SK-N-SH (cell line): ENCODE data around the gene AGAP1. TPM values are rescaled to one million over a fixed set of nuclear protein-coding genes. Genes with fewer than 3 reads are reported as not detected.

Experiments
- CTCF ChIA-PET: fragments of 300-600, 350-600 bp; formaldehyde crosslinking; extraction: SDS; loops from one replicate; lab custom pipeline; 2021; lab: Yijun Ruan, JAX
- POLR2A ChIA-PET: fragments of 350-600 bp; sonication (Branson Sonifier 250); formaldehyde crosslinking; extraction: SDS; loops from one replicate; lab custom pipeline; 2020; ENCODE audit warnings: antibody characterized with exemption, inconsistent platforms; lab: Yijun Ruan, JAX
- DNase-seq: peaks from one replicate; pipeline ENCODE4 v3.0.0; 2012
- H2AFZ ChIP-seq: fragments of 200-600 bp; sonication (generic); 2 replicates; pipeline ENCODE4 v1.8.1; 2016; ENCODE audit warnings: antibody characterized with exemption, mild to moderate bottlenecking, low read depth
- H3F3A ChIP-seq: fragments of 200-600 bp; sonication (generic); replicated peaks from 2 replicates; pipeline ENCODE3; 2016; ENCODE audit warnings: antibody characterized with exemption, mild to moderate bottlenecking; ENCODE audit not compliant: insufficient read depth
- H3K27ac ChIP-seq, 2 experiments: fragments of 200-500 bp in 1 of 2; fragments of 200-600 bp in 1 of 2; sonication (Bioruptor generic) in 1 of 2; sonication (generic), shearing (Covaris generic) in 1 of 2; 2 replicates each; pipeline versions ENCODE4 v1.5.1 to v1.6.1; 2014 to 2016; ENCODE audit warnings: low read depth in 2 of 2, inconsistent platforms in 1 of 2, low read length in 1 of 2, mild to moderate bottlenecking in 1 of 2, mixed read lengths in 1 of 2
- H3K27me3 ChIP-seq: fragments of 200-600 bp; sonication (generic), shearing (Covaris generic); 2 replicates; pipeline ENCODE4 v1.6.1; 2016; ENCODE audit warnings: mixed run types; ENCODE audit not compliant: insufficient read depth
- H3K36me3 ChIP-seq, 2 experiments: fragments of 200-500 bp in 1 of 2; fragments of 200-600 bp in 1 of 2; sonication (Bioruptor generic) in 1 of 2; sonication (generic) in 1 of 2; replicated peaks in 1 of 2; 2 replicates each; pipeline versions ENCODE3 to v1.5.1; 2014 to 2016; ENCODE audit warnings: low read length in 1 of 2, mild to moderate bottlenecking in 1 of 2; ENCODE audit not compliant: insufficient read depth in 2 of 2, control insufficient read depth in 1 of 2
- H3K4me1 ChIP-seq, 2 experiments: fragments of 200-500 bp in 1 of 2; fragments of 200-600 bp in 1 of 2; sonication (Bioruptor generic) in 1 of 2; sonication (generic), shearing (Covaris generic) in 1 of 2; 2 replicates each; pipeline versions ENCODE4 v1.5.1 to v1.6.1; 2014 to 2016; ENCODE audit warnings: low read depth in 1 of 2, low read length in 1 of 2, mixed run types in 1 of 2; ENCODE audit not compliant: insufficient read depth in 2 of 2, control insufficient read depth in 1 of 2
- H3K4me2 ChIP-seq: fragments of 200-600 bp; sonication (generic), shearing (Covaris generic); 2 replicates; pipeline ENCODE4 v1.6.1; 2017; ENCODE audit warnings: mixed run types
- H3K4me3 ChIP-seq, 2 experiments: fragments of 200-500 bp in 1 of 2; fragments of 200-600 bp in 1 of 2; sonication (Bioruptor generic) in 1 of 2; sonication (generic), shearing (Covaris generic) in 1 of 2; 2 replicates each; pipeline versions ENCODE4 v1.5.1 to v1.8.1; 2014 to 2016; ENCODE audit warnings: low read depth in 2 of 2, inconsistent platforms in 1 of 2, low read length in 1 of 2, mild to moderate bottlenecking in 1 of 2, mixed read lengths in 1 of 2, moderate library complexity in 1 of 2
- H3K79me2 ChIP-seq: fragments of 200-600 bp; sonication (generic); 2 replicates; pipeline ENCODE4 v1.8.1; 2017; ENCODE audit warnings: mild to moderate bottlenecking; ENCODE audit not compliant: insufficient read depth
- H3K9ac ChIP-seq: fragments of 200-600 bp; sonication (generic); 2 replicates; pipeline ENCODE4 v1.6.1; 2017; ENCODE audit warnings: mixed run types
- H3K9me2 ChIP-seq: fragments of 200-600 bp; sonication (generic); 2 replicates; pipeline ENCODE4 v1.6.1; 2017; ENCODE audit warnings: mixed run types
- H3K9me3 ChIP-seq: fragments of 200-600 bp; sonication (generic); 2 replicates; pipeline ENCODE4 v1.6.1; 2017; ENCODE audit warnings: mixed run types, mild to moderate bottlenecking, moderate library complexity
- H4K20me1 ChIP-seq: fragments of 200-600 bp; sonication (generic); 2 replicates; pipeline ENCODE4 v1.6.1; 2017; ENCODE audit warnings: mild to moderate bottlenecking, mixed run types; ENCODE audit not compliant: insufficient read depth
- CTCF ChIP-seq: fragments of 200-600 bp; sonication (generic); IDR thresholded peaks from 2 replicates; pipeline ENCODE4 v1.6.1; 2017; ENCODE audit warnings: antibody characterized with exemption, mild to moderate bottlenecking, moderate library complexity
- ELF1 ChIP-seq: IDR thresholded peaks from 2 replicates; pipeline ENCODE4 v1.4.0; 2012
- EP300 ChIP-seq, 2 experiments: IDR thresholded peaks; 2 replicates each; pipeline versions ENCODE4 v1.4.0 to v1.6.1; 2012; ENCODE audit warnings: borderline replicate concordance in 1 of 2, low read depth in 1 of 2, low read length in 1 of 2
- FOXM1 ChIP-seq: IDR thresholded peaks from 2 replicates; pipeline ENCODE4 v1.4.0; 2012; ENCODE audit warnings: low read depth, mild to moderate bottlenecking
- GABPA ChIP-seq: IDR thresholded peaks from 2 replicates; pipeline ENCODE4 v1.4.0; 2012; ENCODE audit warnings: low read depth, mild to moderate bottlenecking
- JUND ChIP-seq: IDR thresholded peaks from 2 replicates; pipeline ENCODE4 v1.4.0; 2012
- MAX ChIP-seq: IDR thresholded peaks from 2 replicates; pipeline ENCODE4 v1.4.0; 2012; ENCODE audit warnings: low read depth
- NFIC ChIP-seq: IDR thresholded peaks from 2 replicates; pipeline ENCODE4 v1.4.0; 2012; ENCODE audit warnings: borderline replicate concordance
- NRF1 ChIP-seq: IDR thresholded peaks from 2 replicates; pipeline ENCODE4 v1.6.1; 2012; ENCODE audit warnings: low read depth, mild to moderate bottlenecking, low read length
- RAD21 ChIP-seq: IDR thresholded peaks from 2 replicates; pipeline ENCODE4 v1.6.1; 2012; ENCODE audit warnings: mild to moderate bottlenecking, low read length
- RFX5 ChIP-seq: IDR thresholded peaks from 2 replicates; pipeline ENCODE4 v1.6.1; 2012; ENCODE audit warnings: mild to moderate bottlenecking, improper control_type of control experiment, low read length
- RXRA ChIP-seq: IDR thresholded peaks from 2 replicates; pipeline ENCODE4 v1.4.0; 2012; ENCODE audit warnings: low read depth, mild to moderate bottlenecking, borderline replicate concordance
- TAF1 ChIP-seq: IDR thresholded peaks from 2 replicates; pipeline ENCODE4 v1.6.1; 2012; ENCODE audit warnings: low read depth, mild to moderate bottlenecking, low read length, moderate library complexity, borderline replicate concordance
- USF1 ChIP-seq: IDR thresholded peaks from 2 replicates; pipeline ENCODE4 v1.4.0; 2012; ENCODE audit warnings: low read depth, borderline replicate concordance
- USF2 ChIP-seq: fragments of 150-350 bp; IDR thresholded peaks from 2 replicates; pipeline ENCODE4 v1.6.1; 2017; ENCODE audit warnings: antibody characterized with exemption, low read length, low read depth, borderline replicate concordance
- ZBTB33 ChIP-seq: IDR thresholded peaks from 2 replicates; pipeline ENCODE4 v1.4.0; 2012; ENCODE audit warnings: low read depth, borderline replicate concordance
- WGBS: methylation state at CpG from one replicate; pipeline ENCODE4 v1.1.6; 2017; ENCODE audit warnings: low lambda C conversion rate; 5-methylcytosine and 5-hydroxymethylcytosine counted together
- polyA plus RNA-seq, 3 experiments: library from polyadenylated mRNA; depleted of rRNA; stranded (reverse); fragments of >200 nt; gene quantifications; 2 replicates each; pipeline ENCODE4 v1.2.3, GENCODE V29; 2012

AGAP1 gene
- polyA plus RNA-seq, 1 of the 3 experiments (the other 2 are of a cell fraction): 8.8 TPM

- H3K79me2 ChIP-seq: peaks cover 43% of the 10 kb centered on the region
These were observed 64.1 kb downstream of the AGAP1 start for GRCh38 chr2:235557903-235558302.

More at GRCh38 chr2:235557903-235558302, 64.1 kb downstream of the AGAP1 start:
- no peaks in the 10 kb centered on the region for H3K9me3 ChIP-seq
- no peak overlapping the region for H3K4me3 ChIP-seq
- no peak overlapping the region for H3K4me2 ChIP-seq
- ChIA-PET POLR2A (no interaction called here), CTCF (interaction anchor here (1.2 kb wide), 1 partner anchor 37 kb away, joined by 3 read pairs; no protein-coding TSS in a partner anchor)
- TF ChIP-seq RFX5 (no peak), GABPA (no peak), EP300 (IDR thresholded peaks at IDR 0.05; ENCODE audit: borderline replicate concordance in 1 of 2, low read depth in 1 of 2, low read length in 1 of 2) (no peak), RXRA (no peak), TAF1 (no peak), NRF1 (no peak), NFIC (no peak), CTCF (no peak), USF1 (no peak), ZBTB33 (no peak), JUND (no peak), MAX (no peak), USF2 (no peak), RAD21 (no peak), ELF1 (no peak), FOXM1 (no peak)
- DNase-seq: no peak
- H3K4me1 ChIP-seq: peaks cover 2 to 14% of the 10 kb centered on the region in 2 experiments; a peak in 2 of 4 replicates
- no peak overlapping the region for H3K27ac ChIP-seq
- H3K36me3 ChIP-seq: no peaks in the 10 kb centered on the region
- H3F3A ChIP-seq: no peaks in the 10 kb centered on the region
- peaks cover 73% of the 10 kb centered on the region for H4K20me1 ChIP-seq
- no peak overlapping the region for H3K9ac ChIP-seq
- H2AFZ ChIP-seq: no peak overlapping the region
- WGBS: 95% methylated on average over 9 of the region's 9 CpGs
- H3K27me3 ChIP-seq: no peaks in the 10 kb centered on the region
- no peaks in the 10 kb centered on the region for H3K9me2 ChIP-seq
